Suprapubic skin (tissue), 4 donors: ENCODE data around the gene VWCE. TPM values are rescaled to one million over a fixed set of nuclear protein-coding genes. Genes with fewer than 3 reads are reported as not detected.
"Not testable (repeated sequence)": the region's sequence is repeated elsewhere in the genome, so short reads cannot be mapped to it uniquely, and the experiment has no call there.

Experiments
- DNase-seq, 2 donors: peaks; one replicate each; pipeline ENCODE4 v3.0.0-alpha.2; 2019; ENCODE audit warnings: low spot score in 2 of 2
- H3K27ac ChIP-seq: fragments of 200-600 bp; sonication (generic); one replicate; pipeline ENCODE4 v1.5.1; 2019
- H3K27me3 ChIP-seq: fragments of 200-600 bp; sonication (generic); one replicate; pipeline ENCODE4 v1.5.1; 2019
- H3K36me3 ChIP-seq: fragments of 200-600 bp; sonication (generic); one replicate; pipeline ENCODE4 v1.5.1; 2019
- H3K4me1 ChIP-seq: fragments of 200-600 bp; sonication (generic); one replicate; pipeline ENCODE4 v1.5.1; 2019
- H3K4me3 ChIP-seq: fragments of 200-600 bp; sonication (generic); one replicate; pipeline ENCODE4 v1.5.1; 2019; ENCODE audit warnings: mild to moderate bottlenecking
- H3K9me3 ChIP-seq: fragments of 200-600 bp; sonication (generic); one replicate; pipeline ENCODE4 v1.5.1; 2019
- EP300 ChIP-seq: sonication (generic); formaldehyde crosslinking; IDR thresholded peaks from one replicate; pipeline ENCODE4 v1.6.1; 2017; ENCODE audit warnings: antibody characterized with exemption
- POLR2A ChIP-seq, 2 donors: fragments of 450-650 bp; IDR thresholded peaks; one replicate each; pipeline ENCODE4 v1.6.1; 2017; ENCODE audit warnings: antibody characterized with exemption in 2 of 2, mild to moderate bottlenecking in 2 of 2, moderate library complexity in 2 of 2
- POLR2AphosphoS5 ChIP-seq, 3 donors: sonication (generic); formaldehyde crosslinking; IDR thresholded peaks; one replicate each; pipeline ENCODE4 v1.6.1; 2017; ENCODE audit warnings: antibody characterized with exemption in 3 of 3
- WGBS: methylation state at CpG from one replicate; pipeline ENCODE4 v1.1.5; 2018; 5-methylcytosine and 5-hydroxymethylcytosine counted together
- total RNA-seq, 4 donors: library from RNA; depleted of rRNA; stranded (reverse); fragments of >200 nt; gene quantifications; one replicate each; pipeline ENCODE4 v1.1.0, GENCODE V29; 2016
- TF ChIP-seq, protein P1 (sequence below), 2 donors: fragments of 200-600 bp in 1 of 2; fragments of 450-650 bp in 1 of 2; sonication (generic) in 1 of 2; IDR thresholded peaks; one replicate each; pipeline ENCODE4 v1.5.1; 2016 to 2019; ENCODE audit warnings: antibody characterized with exemption in 2 of 2, mild to moderate bottlenecking in 1 of 2, moderate library complexity in 1 of 2

Gene VWCE
- total RNA-seq, 4 donors from 2014 or later = 0.26 to 1.7 (median 1.6) TPM

DNA sequence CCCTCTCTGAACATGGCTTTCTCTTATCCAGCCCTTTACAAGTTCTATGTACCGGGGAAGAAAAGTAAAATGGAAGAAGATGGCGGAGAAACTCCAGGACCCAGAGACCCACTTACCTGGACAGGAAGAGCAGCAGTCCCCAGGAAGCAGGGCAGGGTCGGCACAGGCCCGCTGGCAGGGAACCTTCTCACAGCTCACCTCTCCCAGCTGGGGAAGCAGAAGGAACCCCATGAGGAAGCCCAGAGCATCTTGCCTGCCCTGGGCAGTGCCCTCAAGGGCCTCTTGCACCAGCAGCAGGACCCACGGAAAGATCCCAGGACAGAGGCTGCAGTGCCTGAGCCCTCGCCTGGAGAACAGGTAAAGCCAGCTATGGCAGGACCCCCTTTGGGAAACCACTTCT, 30.7 kb downstream of the VWCE start:
- Histone ChIP-seq H3K4me1 (no peaks in the 10 kb centered on the region), H3K27ac (no peak overlapping the region), H3K36me3 (no peaks in the 10 kb centered on the region), H3K27me3 (no peaks in the 10 kb centered on the region), H3K9me3 (no peaks in the 10 kb centered on the region), H3K4me3 (no peak overlapping the region)
- no peak for TF ChIP-seq EP300
- no peak for TF ChIP-seq POLR2AphosphoS5 (IDR thresholded peaks at IDR 0.05)
- no peak for TF ChIP-seq POLR2A (IDR thresholded peaks at IDR 0.05)
- TF ChIP-seq, protein P1, sequence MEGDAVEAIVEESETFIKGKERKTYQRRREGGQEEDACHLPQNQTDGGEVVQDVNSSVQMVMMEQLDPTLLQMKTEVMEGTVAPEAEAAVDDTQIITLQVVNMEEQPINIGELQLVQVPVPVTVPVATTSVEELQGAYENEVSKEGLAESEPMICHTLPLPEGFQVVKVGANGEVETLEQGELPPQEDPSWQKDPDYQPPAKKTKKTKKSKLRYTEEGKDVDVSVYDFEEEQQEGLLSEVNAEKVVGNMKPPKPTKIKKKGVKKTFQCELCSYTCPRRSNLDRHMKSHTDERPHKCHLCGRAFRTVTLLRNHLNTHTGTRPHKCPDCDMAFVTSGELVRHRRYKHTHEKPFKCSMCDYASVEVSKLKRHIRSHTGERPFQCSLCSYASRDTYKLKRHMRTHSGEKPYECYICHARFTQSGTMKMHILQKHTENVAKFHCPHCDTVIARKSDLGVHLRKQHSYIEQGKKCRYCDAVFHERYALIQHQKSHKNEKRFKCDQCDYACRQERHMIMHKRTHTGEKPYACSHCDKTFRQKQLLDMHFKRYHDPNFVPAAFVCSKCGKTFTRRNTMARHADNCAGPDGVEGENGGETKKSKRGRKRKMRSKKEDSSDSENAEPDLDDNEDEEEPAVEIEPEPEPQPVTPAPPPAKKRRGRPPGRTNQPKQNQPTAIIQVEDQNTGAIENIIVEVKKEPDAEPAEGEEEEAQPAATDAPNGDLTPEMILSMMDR (IDR thresholded peaks at IDR 0.05) = no peak
- no peak for DNase-seq
- WGBS = 82% methylated on average over 4 of the region's 6 CpGs

DNA sequence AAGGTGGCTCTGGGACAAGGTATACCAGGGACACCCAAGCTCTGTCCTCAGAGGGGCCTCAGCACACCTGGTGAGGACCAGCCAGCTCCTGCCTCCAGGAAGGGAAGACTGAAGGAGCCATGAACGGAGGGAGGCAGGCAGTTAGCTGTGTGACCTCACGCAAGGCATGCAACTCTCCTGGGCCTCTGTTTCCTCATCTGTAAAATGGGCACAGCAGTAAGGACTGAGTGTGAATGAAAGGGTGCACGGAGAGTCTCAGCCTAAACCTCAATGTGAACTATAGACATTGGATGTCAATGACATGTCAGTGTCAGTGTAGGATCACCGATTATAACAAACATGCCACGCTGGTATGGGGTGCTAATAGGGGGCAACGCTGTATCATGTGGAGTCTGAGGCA, 35.8 kb downstream of the VWCE start:
- H3K27ac ChIP-seq = no peak overlapping the region
- WGBS = 87% methylated on average over 6 of the region's 6 CpGs
- TF ChIP-seq EP300 (no peak), POLR2A (IDR thresholded peaks at IDR 0.05) (no peak), POLR2AphosphoS5 (IDR thresholded peaks at IDR 0.05) (no peak)
- TF ChIP-seq, protein P1 (IDR thresholded peaks at IDR 0.05) = no peak
- no peak for DNase-seq
- no peaks in the 10 kb centered on the region for H3K36me3 ChIP-seq
- H3K9me3 ChIP-seq = no peaks in the 10 kb centered on the region
- no peaks in the 10 kb centered on the region for H3K27me3 ChIP-seq
- no peak overlapping the region for H3K4me3 ChIP-seq
- H3K4me1 ChIP-seq = no peaks in the 10 kb centered on the region

DNA sequence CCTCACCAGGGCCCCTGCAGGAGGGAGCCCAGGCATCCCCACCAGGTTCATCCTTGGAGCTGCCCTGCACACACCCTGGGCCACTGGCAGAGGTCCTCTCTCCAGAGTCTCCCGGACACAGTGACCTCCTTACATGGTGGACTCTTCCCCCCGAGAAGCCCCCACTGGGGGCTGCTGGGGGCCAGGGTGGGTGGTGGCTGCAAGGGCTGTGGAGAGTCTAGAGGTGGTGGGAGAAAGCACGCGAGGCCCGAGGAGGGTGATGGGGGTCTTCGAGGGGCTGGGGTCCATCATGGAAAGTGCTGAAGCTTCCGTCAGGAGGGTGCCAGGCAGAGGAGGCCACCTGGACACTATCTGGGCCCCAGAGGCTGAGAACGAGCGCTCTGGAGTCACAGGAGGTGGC, 36.6 kb downstream of the VWCE start:
- H3K9me3 ChIP-seq = no peaks in the 10 kb centered on the region
- no peak overlapping the region for H3K27ac ChIP-seq
- H3K36me3 ChIP-seq = no peaks in the 10 kb centered on the region
- H3K27me3 ChIP-seq = no peaks in the 10 kb centered on the region
- DNase-seq = no peak
- TF ChIP-seq, protein P1 (IDR thresholded peaks at IDR 0.05) = no peak
- TF ChIP-seq POLR2A (IDR thresholded peaks at IDR 0.05) (no peak), POLR2AphosphoS5 (IDR thresholded peaks at IDR 0.05) (no peak)
- no peak overlapping the region for H3K4me3 ChIP-seq
- no peaks in the 10 kb centered on the region for H3K4me1 ChIP-seq
- 90% methylated on average over 9 of the region's 9 CpGs for WGBS

DNA sequence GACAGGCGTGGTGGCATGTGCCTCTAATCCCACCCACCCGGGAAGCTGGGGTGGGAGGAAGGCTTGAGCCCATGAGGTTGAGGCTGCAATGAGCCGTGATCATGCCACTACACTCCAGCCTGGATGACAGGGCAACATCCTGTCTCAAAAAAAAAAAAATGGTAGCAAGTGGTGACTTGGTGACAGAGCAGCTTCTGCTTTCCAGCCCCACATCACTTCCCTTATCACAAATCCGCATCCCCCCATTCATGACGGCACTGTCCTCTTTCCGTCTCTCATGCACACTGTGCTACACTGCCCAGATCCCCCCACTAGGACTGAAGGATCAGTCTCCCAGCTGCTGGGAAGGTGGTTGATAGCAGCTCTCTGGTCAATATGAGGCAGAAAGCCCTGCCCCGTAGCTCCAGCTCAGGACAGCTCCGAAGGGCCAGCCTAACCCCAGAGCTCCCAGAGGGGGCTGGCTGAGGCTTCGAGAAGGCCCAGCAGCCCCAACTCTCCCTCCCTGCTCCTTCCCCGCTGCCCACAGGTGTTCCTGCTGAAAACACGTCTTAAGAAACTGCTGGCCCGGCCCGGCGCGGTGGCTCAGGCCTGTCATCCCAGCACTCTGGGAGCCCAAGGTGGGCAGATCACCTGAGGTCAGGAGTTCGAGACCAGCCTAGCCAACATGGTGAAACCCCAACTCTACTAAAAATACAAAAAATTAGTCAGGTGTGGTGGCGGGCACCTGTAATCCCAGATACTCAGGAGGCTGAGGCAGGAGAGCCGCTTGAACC, 38.2 kb downstream of the VWCE start:
- H3K4me3 ChIP-seq = no peak overlapping the region
- no peak for TF ChIP-seq EP300
- no peak for TF ChIP-seq POLR2A (IDR thresholded peaks at IDR 0.05)
- no peak for TF ChIP-seq POLR2AphosphoS5 (IDR thresholded peaks at IDR 0.05)
- TF ChIP-seq, protein P1 (IDR thresholded peaks at IDR 0.05) = no peak
- no peak for DNase-seq
- no peaks in the 10 kb centered on the region for H3K27me3 ChIP-seq
- WGBS = 88% methylated on average over 9 of the region's 18 CpGs
- no peaks in the 10 kb centered on the region for H3K36me3 ChIP-seq
- H3K27ac ChIP-seq = no peak overlapping the region
- no peaks in the 10 kb centered on the region for H3K9me3 ChIP-seq
- H3K4me1 ChIP-seq = no peaks in the 10 kb centered on the region

- Histone ChIP-seq H3K27ac (no peak overlapping the region), H3K4me1 (no peaks in the 10 kb centered on the region), H3K4me3 (no peak overlapping the region), H3K36me3 (no peaks in the 10 kb centered on the region), H3K27me3 (no peaks in the 10 kb centered on the region), H3K9me3 (no peaks in the 10 kb centered on the region)
- no peak for DNase-seq
- WGBS = 66% methylated on average over 7 of the region's 12 CpGs
- TF ChIP-seq EP300 (no peak), POLR2AphosphoS5 (IDR thresholded peaks at IDR 0.05) (no peak)
- TF ChIP-seq, protein P1 (IDR thresholded peaks at IDR 0.05) = peak; percentile 34 to 88
Observed at GRCh38 chr11:61254403-61255025, 40.6 kb downstream of the VWCE start.

- H3K27ac ChIP-seq, H3K4me1 ChIP-seq, H3K9me3 ChIP-seq, H3K36me3 ChIP-seq, H3K4me3 ChIP-seq, H3K27me3 ChIP-seq, DNase-seq: not testable (repeated sequence)
- WGBS = 64% methylated on average over 1 of the region's 1 CpG
Observed at GRCh38 chr11:61252332-61252731, 42.8 kb downstream of the VWCE start.

- not testable (repeated sequence) for DNase-seq, H3K9me3 ChIP-seq, H3K4me1 ChIP-seq
Observed at GRCh38 chr11:61250796-61251765, 44.0 kb downstream of the VWCE start.

More at GRCh38 chr11:61250796-61251765, 44.0 kb downstream of the VWCE start:
- not testable (repeated sequence) for H3K36me3 ChIP-seq, H3K27me3 ChIP-seq, H3K27ac ChIP-seq, H3K4me3 ChIP-seq
- WGBS = 76% methylated on average over 17 of the region's 20 CpGs
